Activated CD8-positive, alpha-beta memory T cell treated with anti-CD3 and anti-CD28 coated beads, Interleukin-2, amount 10 ng/mL, durations not matched to agents 7 days and 5 days (primary cell): ENCODE measurements around the gene CELSR2. TPM values are rescaled to one million over a fixed set of nuclear protein-coding genes. Genes with fewer than 3 reads are reported as not detected.
"Not testable (repeated sequence)": the region's sequence is repeated elsewhere in the genome, so short reads cannot be mapped to it uniquely, and the experiment has no call there.

ENCODE experiments used
- ATAC-seq: fragments of 150-1000 bp; cut with Tn5 transposase; one replicate; pipeline ENCODE4 v1.10.0; 2021; ENCODE audit warnings: moderate library complexity
- CTCF ChIA-PET: fragments of 350-600 bp; sonication (Branson Sonifier 250); formaldehyde crosslinking; loops from one replicate; lab custom pipeline; 2021; ENCODE audit warnings: antibody characterized with exemption; lab: Charles Lee
- DNase-seq: peaks from one replicate; pipeline ENCODE4 v3.0.0-alpha.2; 2020
- H3K27ac Mint-ChIP-seq: one replicate; pipeline ENCODE4 v1.8.0; 2021; ENCODE audit warnings: mild to moderate bottlenecking, mixed read lengths
- H3K27me3 Mint-ChIP-seq: one replicate; pipeline ENCODE4 v1.8.0; 2021; ENCODE audit warnings: mixed read lengths
- H3K36me3 Mint-ChIP-seq: one replicate; pipeline ENCODE4 v1.8.0; 2021; ENCODE audit warnings: mild to moderate bottlenecking, mixed read lengths
- H3K4me1 Mint-ChIP-seq: one replicate; pipeline ENCODE4 v1.8.0; 2021; ENCODE audit warnings: mixed read lengths
- H3K4me3 Mint-ChIP-seq: one replicate; pipeline ENCODE4 v1.8.0; 2021; ENCODE audit warnings: mild to moderate bottlenecking, moderate library complexity, mixed read lengths
- H3K9me3 Mint-ChIP-seq: one replicate; pipeline ENCODE4 v1.8.0; 2022; ENCODE audit warnings: low read depth, mixed read lengths
- total RNA-seq, 2 experiments: library from RNA; stranded (reverse); gene quantifications; one replicate each; pipeline ENCODE4 v1.2.3, GENCODE V29; 2021

Gene CELSR2
- total RNA-seq, 2 experiments from 2014 or later, result 3.3 to 4.0 TPM

- peaks cover 11% of the 10 kb centered on the region for H3K27me3 Mint-ChIP-seq
- no peak for DNase-seq
These were observed 52.5 kb downstream of the CELSR2 start for GRCh38 chr1:109301874-109302273.

GRCh38 chr1:109304226-109304920, 55.0 kb downstream of the CELSR2 start:
- Mint-ChIP-seq H3K36me3 (no peaks in the 10 kb centered on the region), H3K27ac (no peak overlapping the region), H3K27me3 (peaks cover 11% of the 10 kb centered on the region), H3K9me3 (no peaks in the 10 kb centered on the region), H3K4me1 (no peaks in the 10 kb centered on the region), H3K4me3 (no peak overlapping the region)
- CTCF ChIA-PET, result interaction anchor here (1.1 to 1.9 kb wide), 3 partner anchors 27 to 186 kb away, joined by 3 to 6 read pairs (median 5); no protein-coding TSS in a partner anchor
- DNase-seq (no peak), ATAC-seq (no peak)

More at GRCh38 chr1:109301874-109302273, 52.5 kb downstream of the CELSR2 start:
- CTCF ChIA-PET, result no interaction called here
- H3K4me3 Mint-ChIP-seq, result no peak overlapping the region
- H3K9me3 Mint-ChIP-seq, result no peaks in the 10 kb centered on the region
- H3K36me3 Mint-ChIP-seq, result no peaks in the 10 kb centered on the region
- H3K4me1 Mint-ChIP-seq, result peaks cover 2% of the 10 kb centered on the region
- no peak for ATAC-seq
- no peak overlapping the region for H3K27ac Mint-ChIP-seq

- not testable (repeated sequence) for H3K27ac Mint-ChIP-seq, H3K36me3 Mint-ChIP-seq, ATAC-seq, DNase-seq, H3K4me1 Mint-ChIP-seq, H3K27me3 Mint-ChIP-seq, H3K4me3 Mint-ChIP-seq, H3K9me3 Mint-ChIP-seq
- CTCF ChIA-PET, result interaction anchor here (0.9 to 1.9 kb wide), 2 partner anchors 9 to 93 kb away, joined by 3 to 6 read pairs; no protein-coding TSS in a partner anchor
These were observed 56.7 kb downstream of the CELSR2 start for GRCh38 chr1:109305991-109306390.

GRCh38 chr1:109306832-109307273, 57.5 kb downstream of the CELSR2 start, which contains the start of gene MYBPHL:
Gene MYBPHL (minus strand): TSS chr1:109307011. CDS start chr1:109306991, 20 bp downstream.
- no peak within 1 kb of the TSS for H3K4me3 Mint-ChIP-seq
- peaks cover 9% of the 10 kb centered on the region for H3K27me3 Mint-ChIP-seq
- CTCF ChIA-PET, result interaction anchor here (0.9 kb wide), 1 partner anchor 10 kb away, joined by 3 read pairs; no protein-coding TSS in a partner anchor
- H3K9me3 Mint-ChIP-seq, result no peaks in the 10 kb centered on the region
- no peak within 1 kb of the TSS for H3K27ac Mint-ChIP-seq
- no peaks in the 10 kb centered on the region for H3K4me1 Mint-ChIP-seq
- H3K36me3 Mint-ChIP-seq, result no peaks in the 10 kb centered on the region
- ATAC-seq (no peak), DNase-seq (no peak)

- Mint-ChIP-seq H3K36me3 (no peaks in the 10 kb centered on the region), H3K9me3 (no peaks in the 10 kb centered on the region), H3K4me3 (no peak overlapping the region), H3K27ac (no peak overlapping the region), H3K4me1 (no peaks in the 10 kb centered on the region), H3K27me3 (peaks cover 9% of the 10 kb centered on the region)
- DNase-seq, result no peak
- CTCF ChIA-PET, result interaction anchor here (1.5 kb wide), 1 partner anchor 195 kb away, joined by 3 read pairs; a partner anchor contains a TSS
- no peak for ATAC-seq
These were observed 58.1 kb downstream of the CELSR2 start for GRCh38 chr1:109307274-109308021.

GRCh38 chr1:109309347-109309746, 60.0 kb downstream of the CELSR2 start:
- H3K4me3 Mint-ChIP-seq, result no peak overlapping the region
- H3K4me1 Mint-ChIP-seq, result no peaks in the 10 kb centered on the region
- no peak for ATAC-seq
- H3K9me3 Mint-ChIP-seq, result no peaks in the 10 kb centered on the region
- H3K27me3 Mint-ChIP-seq, result peaks cover 11% of the 10 kb centered on the region
- H3K36me3 Mint-ChIP-seq, result no peaks in the 10 kb centered on the region
- H3K27ac Mint-ChIP-seq, result no peak overlapping the region
- no peak for DNase-seq
- CTCF ChIA-PET, result interaction anchor here (1.1 kb wide), 1 partner anchor 224 kb away, joined by 3 read pairs; no protein-coding TSS in a partner anchor

- H3K27ac Mint-ChIP-seq, result no peak overlapping the region
- H3K4me3 Mint-ChIP-seq, result no peak overlapping the region
- H3K36me3 Mint-ChIP-seq, result no peaks in the 10 kb centered on the region
- DNase-seq (no peak), ATAC-seq (no peak)
- no peaks in the 10 kb centered on the region for H3K9me3 Mint-ChIP-seq
- CTCF ChIA-PET, result interaction anchor here (0.9 to 1.1 kb wide), 3 partner anchors 9 to 87 kb away, joined by 3 to 4 read pairs (median 3); no protein-coding TSS in a partner anchor
- H3K4me1 Mint-ChIP-seq, result no peaks in the 10 kb centered on the region
- peaks cover 11% of the 10 kb centered on the region for H3K27me3 Mint-ChIP-seq
These were observed 62.9 kb downstream of the CELSR2 start for GRCh38 chr1:109312246-109312645.

GRCh38 chr1:109312978-109313775, 63.8 kb downstream of the CELSR2 start:
- Mint-ChIP-seq H3K27ac (no peak overlapping the region), H3K27me3 (peaks cover 11% of the 10 kb centered on the region), H3K9me3 (no peaks in the 10 kb centered on the region), H3K4me1 (no peaks in the 10 kb centered on the region), H3K4me3 (no peak overlapping the region), H3K36me3 (no peaks in the 10 kb centered on the region)
- CTCF ChIA-PET, result interaction anchor here (1.0 kb wide), 1 partner anchor 8 kb away, joined by 3 read pairs; no protein-coding TSS in a partner anchor
- DNase-seq (no peak), ATAC-seq (no peak)

GRCh38 chr1:109314795-109315194, 65.5 kb downstream of the CELSR2 start:
- ATAC-seq (no peak), DNase-seq (no peak)
- Mint-ChIP-seq H3K27me3 (peaks cover 6% of the 10 kb centered on the region), H3K36me3 (no peaks in the 10 kb centered on the region), H3K4me3 (no peak overlapping the region), H3K27ac (no peak overlapping the region), H3K4me1 (no peaks in the 10 kb centered on the region), H3K9me3 (no peaks in the 10 kb centered on the region)
- CTCF ChIA-PET, result interaction anchor here (0.7 to 1.5 kb wide), 2 partner anchors 51 to 325 kb away, joined by 3 read pairs; no protein-coding TSS in a partner anchor

GRCh38 chr1:109315288-109315687, 65.9 kb downstream of the CELSR2 start:
- H3K27ac Mint-ChIP-seq, result no peak overlapping the region
- DNase-seq (no peak), ATAC-seq (no peak)
- no peaks in the 10 kb centered on the region for H3K36me3 Mint-ChIP-seq
- no peaks in the 10 kb centered on the region for H3K9me3 Mint-ChIP-seq
- CTCF ChIA-PET, result interaction anchor here (0.7 to 1.5 kb wide), 3 partner anchors 19 to 325 kb away, joined by 3 to 4 read pairs (median 3); no protein-coding TSS in a partner anchor
- H3K4me1 Mint-ChIP-seq, result no peaks in the 10 kb centered on the region
- no peak overlapping the region for H3K4me3 Mint-ChIP-seq
- peaks cover 6% of the 10 kb centered on the region for H3K27me3 Mint-ChIP-seq

- Mint-ChIP-seq H3K36me3 (no peaks in the 10 kb centered on the region), H3K4me1 (no peaks in the 10 kb centered on the region), H3K27me3 (peaks cover 2% of the 10 kb centered on the region), H3K4me3 (no peak overlapping the region), H3K27ac (no peak overlapping the region), H3K9me3 (no peaks in the 10 kb centered on the region)
- no peak for ATAC-seq
- DNase-seq, result no peak
- CTCF ChIA-PET, result no interaction called here
These were observed 67.2 kb downstream of the CELSR2 start for GRCh38 chr1:109316506-109316905.

- CTCF ChIA-PET, result no interaction called here
- Mint-ChIP-seq H3K9me3 (no peaks in the 10 kb centered on the region), H3K4me3 (no peak overlapping the region), H3K4me1 (peaks cover 3% of the 10 kb centered on the region), H3K27ac (no peak overlapping the region), H3K27me3 (peaks cover 4% of the 10 kb centered on the region), H3K36me3 (no peaks in the 10 kb centered on the region)
- ATAC-seq (no peak), DNase-seq (no peak)
These were observed 69.8 kb downstream of the CELSR2 start for GRCh38 chr1:109319114-109319513.
